Measurements from ENCODE around the gene PACRG. TPM values are rescaled to one million over a fixed set of nuclear protein-coding genes. Genes with fewer than 3 reads are reported as not detected.

Gene PACRG
- total and polyA plus RNA-seq, 8 donors = 1.5 to 6.8 (median 4.6) TPM

DNA sequence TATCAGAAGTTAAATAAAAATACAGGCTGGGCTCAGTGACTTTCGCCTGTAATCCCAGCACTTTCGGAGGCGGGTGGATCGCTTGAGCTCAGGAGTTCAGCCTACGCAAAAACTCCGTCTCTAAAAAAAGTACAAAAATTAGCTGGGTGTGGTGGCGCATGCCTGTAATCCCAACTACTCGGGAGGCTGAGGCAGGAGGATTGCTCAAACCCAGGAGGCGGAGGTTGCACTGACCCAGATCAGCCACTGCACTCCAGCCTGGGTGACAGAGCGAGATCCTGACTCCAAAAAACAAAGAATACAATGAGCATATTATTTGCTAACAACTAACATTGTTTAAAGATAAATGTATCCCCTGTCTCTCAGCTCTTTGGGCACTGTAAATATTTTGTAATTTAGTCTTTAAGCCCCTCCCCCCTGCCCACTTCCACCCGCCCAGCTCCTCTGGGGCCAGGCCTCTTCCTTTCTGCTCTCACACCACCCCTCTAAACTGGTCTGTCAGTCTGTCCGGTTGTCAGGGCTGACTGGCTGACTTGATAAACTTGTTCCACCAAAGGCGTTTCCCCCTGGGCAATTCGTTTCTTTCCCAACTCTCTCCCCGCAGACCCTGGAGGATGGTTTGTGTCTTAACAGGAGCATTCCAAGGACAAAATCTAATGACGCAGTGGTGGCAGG, 624.4 kb downstream of the PACRG start:
- DNase-seq (no peak), ATAC-seq (no peak)
- H3K4me1 ChIP-seq = peaks cover 12 to 48% of the 10 kb centered on the region in 2 donors
- H3K27me3 ChIP-seq = no peaks in the 10 kb centered on the region
- intact Hi-C loops (cut with DNase I) = no loop called here
- no peak overlapping the region for H3K4me3 ChIP-seq
- no peaks in the 10 kb centered on the region for H3K36me3 ChIP-seq
- no peaks in the 10 kb centered on the region for H3K9me3 ChIP-seq
- TF ChIP-seq, protein P1, sequence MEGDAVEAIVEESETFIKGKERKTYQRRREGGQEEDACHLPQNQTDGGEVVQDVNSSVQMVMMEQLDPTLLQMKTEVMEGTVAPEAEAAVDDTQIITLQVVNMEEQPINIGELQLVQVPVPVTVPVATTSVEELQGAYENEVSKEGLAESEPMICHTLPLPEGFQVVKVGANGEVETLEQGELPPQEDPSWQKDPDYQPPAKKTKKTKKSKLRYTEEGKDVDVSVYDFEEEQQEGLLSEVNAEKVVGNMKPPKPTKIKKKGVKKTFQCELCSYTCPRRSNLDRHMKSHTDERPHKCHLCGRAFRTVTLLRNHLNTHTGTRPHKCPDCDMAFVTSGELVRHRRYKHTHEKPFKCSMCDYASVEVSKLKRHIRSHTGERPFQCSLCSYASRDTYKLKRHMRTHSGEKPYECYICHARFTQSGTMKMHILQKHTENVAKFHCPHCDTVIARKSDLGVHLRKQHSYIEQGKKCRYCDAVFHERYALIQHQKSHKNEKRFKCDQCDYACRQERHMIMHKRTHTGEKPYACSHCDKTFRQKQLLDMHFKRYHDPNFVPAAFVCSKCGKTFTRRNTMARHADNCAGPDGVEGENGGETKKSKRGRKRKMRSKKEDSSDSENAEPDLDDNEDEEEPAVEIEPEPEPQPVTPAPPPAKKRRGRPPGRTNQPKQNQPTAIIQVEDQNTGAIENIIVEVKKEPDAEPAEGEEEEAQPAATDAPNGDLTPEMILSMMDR (IDR thresholded peaks at IDR 0.05) = no peak
- no peak overlapping the region for H3K27ac ChIP-seq

- no peaks in the 10 kb centered on the region for H3K36me3 ChIP-seq
- TF ChIP-seq, protein P1 (IDR thresholded peaks at IDR 0.05) = no peak
- no peaks in the 10 kb centered on the region for H3K27me3 ChIP-seq
- intact Hi-C loops (cut with DNase I) = no loop called here
- no peaks in the 10 kb centered on the region for H3K9me3 ChIP-seq
- peak overlapping the region in 1 of 2 donors; percentile 90 for H3K27ac ChIP-seq
- ATAC-seq = no peak
- DNase-seq = no peak
- H3K4me3 ChIP-seq = no peak overlapping the region
- peaks cover 12 to 48% of the 10 kb centered on the region in 2 donors for H3K4me1 ChIP-seq
Observed at GRCh38 chr6:163352966-163353365, 625.2 kb downstream of the PACRG start.

DNA sequence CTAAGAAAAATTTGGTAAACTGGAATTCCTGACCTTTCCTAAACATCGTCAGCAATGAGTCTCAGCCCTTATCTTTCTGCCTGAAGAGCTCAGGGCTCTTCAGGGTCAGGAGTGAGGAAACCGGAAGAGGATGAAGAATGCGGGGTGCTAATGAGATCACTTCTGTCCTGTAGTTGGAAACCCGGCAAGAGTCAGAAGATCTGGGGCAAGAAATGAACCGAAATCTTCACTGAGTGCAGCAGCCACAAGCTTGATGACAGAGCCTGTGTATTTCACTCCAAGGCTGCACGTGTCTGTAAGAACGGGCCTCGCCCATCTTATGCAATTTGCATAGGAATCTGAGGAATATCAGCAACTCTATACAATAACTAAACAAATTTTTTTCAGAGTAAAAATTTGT, 626.3 kb downstream of the PACRG start:
- TF ChIP-seq, protein P1 (IDR thresholded peaks at IDR 0.05) = no peak
- intact Hi-C loops (cut with DNase I) = no loop called here
- Histone ChIP-seq H3K27me3 (no peaks in the 10 kb centered on the region), H3K4me1 (peaks cover 12 to 48% of the 10 kb centered on the region in 2 donors), H3K4me3 (no peak overlapping the region), H3K9me3 (no peaks in the 10 kb centered on the region), H3K27ac (peak overlapping the region; percentile 59 to 90), H3K36me3 (no peaks in the 10 kb centered on the region)
- peak; percentile 56 for ATAC-seq
- peak in 1 of 4 donors; percentile 26 for DNase-seq

DNA sequence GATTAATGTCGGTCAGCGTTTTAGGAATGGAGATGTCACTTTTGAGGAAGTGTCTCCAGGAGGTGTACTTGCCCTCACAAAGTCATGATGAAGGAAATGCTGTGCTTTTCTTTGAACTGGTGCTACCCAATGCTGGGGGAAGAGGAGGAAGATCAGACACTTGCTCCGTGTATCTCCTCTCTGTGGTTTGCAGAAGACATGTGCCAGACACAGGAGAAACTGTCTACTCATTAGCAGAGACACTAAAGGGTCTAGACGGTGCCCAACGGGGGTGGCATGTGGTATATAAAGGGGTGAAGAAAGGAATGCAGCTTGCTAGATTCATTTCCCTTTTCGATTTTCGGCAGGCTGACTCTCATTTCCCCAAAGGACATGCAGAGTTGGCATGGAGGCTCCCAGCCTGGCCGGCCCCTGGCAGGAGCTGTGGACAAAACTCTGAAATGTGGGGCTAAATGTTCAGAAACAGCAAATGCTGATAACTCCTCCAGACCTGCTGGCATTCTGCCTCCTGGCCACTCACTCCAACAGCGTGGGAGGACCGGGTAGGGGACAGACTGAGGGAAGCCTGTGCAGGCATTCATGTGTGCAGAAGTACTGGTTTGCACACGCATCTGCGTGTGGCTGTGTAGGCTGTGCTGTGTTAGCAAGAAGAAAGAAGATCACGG, 627.1 kb downstream of the PACRG start:
- Histone ChIP-seq H3K4me1 (peaks cover 12 to 48% of the 10 kb centered on the region in 2 donors), H3K36me3 (no peaks in the 10 kb centered on the region), H3K27ac (peak overlapping the region; percentile 59 to 90), H3K4me3 (no peak overlapping the region), H3K9me3 (no peaks in the 10 kb centered on the region), H3K27me3 (no peaks in the 10 kb centered on the region)
- ATAC-seq = peak; percentile 43
- peak in 2 of 4 donors; percentile 26 to 51 for DNase-seq
- TF ChIP-seq, protein P1 (IDR thresholded peaks at IDR 0.05) = no peak
- intact Hi-C loops (cut with DNase I) = no loop called here

DNA sequence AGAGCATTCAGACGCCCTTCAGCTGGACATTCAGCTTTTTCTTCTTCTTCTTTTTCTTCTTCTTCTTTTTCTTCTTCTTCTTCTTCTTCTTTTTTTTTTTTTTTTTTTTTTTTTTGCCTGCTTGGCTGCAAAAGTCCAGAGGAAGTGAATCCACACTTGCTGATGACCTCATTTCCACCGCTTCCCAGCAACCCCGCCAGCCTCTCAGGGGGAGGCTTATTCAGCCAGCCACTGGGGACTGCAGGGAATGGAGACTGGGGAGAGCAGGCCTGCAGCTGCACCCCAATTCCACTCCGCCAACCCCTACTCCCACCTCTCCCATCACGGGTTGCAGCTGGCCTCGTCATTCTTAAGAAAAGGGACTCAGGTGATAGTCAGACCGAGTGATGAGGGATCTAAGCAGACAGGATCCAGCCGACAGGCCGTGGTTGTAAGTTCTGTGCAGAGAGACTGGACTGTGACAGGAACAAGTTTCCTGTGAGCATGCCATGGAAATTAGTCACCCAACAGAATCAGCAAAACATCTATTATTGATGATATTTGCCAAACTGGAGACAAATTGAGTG, 627.7 kb downstream of the PACRG start:
- peaks cover 12 to 48% of the 10 kb centered on the region in 2 donors for H3K4me1 ChIP-seq
- TF ChIP-seq, protein P1 (IDR thresholded peaks at IDR 0.05) = no peak
- H3K36me3 ChIP-seq = no peaks in the 10 kb centered on the region
- H3K27me3 ChIP-seq = no peaks in the 10 kb centered on the region
- no peak overlapping the region for H3K4me3 ChIP-seq
- peak; percentile 72 for ATAC-seq
- H3K27ac ChIP-seq = peak overlapping the region; percentile 59 to 90
- intact Hi-C loops (cut with DNase I) = no loop called here
- peak in 2 of 4 donors; percentile 74 to 85 for DNase-seq
- no peaks in the 10 kb centered on the region for H3K9me3 ChIP-seq

Measured in left lung (tissue), 10 donors.